Smooth muscle cell (in vitro differentiated cells): Measurements from ENCODE around the gene SLC2A9. TPM values are rescaled to one million over a fixed set of nuclear protein-coding genes. Genes with fewer than 3 reads are reported as not detected.

Experiments
- DNase-seq: peaks from one replicate; lab custom pipeline; 2025; ENCODE audit not compliant: unreplicated experiment; lab: John Stamatoyannopoulos, UW
- H2AFZ ChIP-seq: fragments of 200-600 bp; sonication (generic); 2 replicates; pipeline ENCODE4 v1.6.0; 2016; ENCODE audit warnings: antibody characterized with exemption, low read depth, mild to moderate bottlenecking
- H3F3A ChIP-seq: fragments of 200-600 bp; sonication (generic); 2 replicates; pipeline ENCODE4 v1.6.0; 2017; ENCODE audit warnings: antibody characterized with exemption, low read depth
- H3K27ac ChIP-seq: fragments of 200-600 bp; sonication (generic); 2 replicates; pipeline ENCODE4 v1.5.1; 2016; ENCODE audit warnings: low read depth, mild to moderate bottlenecking
- H3K27me3 ChIP-seq: fragments of 200-600 bp; sonication (generic); 2 replicates; pipeline ENCODE4 v1.6.1; 2016; ENCODE audit warnings: low read depth, mild to moderate bottlenecking
- H3K36me3 ChIP-seq: fragments of 200-600 bp; sonication (generic); 2 replicates; pipeline ENCODE4 v1.5.1; 2016; ENCODE audit warnings: low read depth
- H3K4me1 ChIP-seq: fragments of 200-600 bp; sonication (generic); 2 replicates; pipeline ENCODE4 v1.5.1; 2016; ENCODE audit warnings: low read depth
- H3K4me2 ChIP-seq: fragments of 200-600 bp; sonication (generic); 2 replicates; pipeline ENCODE4 v1.6.0; 2016; ENCODE audit warnings: mild to moderate bottlenecking
- H3K4me3 ChIP-seq: fragments of 200-600 bp; sonication (generic); 2 replicates; pipeline ENCODE4 v1.5.1; 2016; ENCODE audit warnings: mild to moderate bottlenecking
- H3K79me2 ChIP-seq: fragments of 200-600 bp; sonication (generic); 2 replicates; pipeline ENCODE4 v1.6.0; 2016; ENCODE audit warnings: low read depth, mild to moderate bottlenecking
- H3K9ac ChIP-seq: fragments of 200-600 bp; sonication (generic); 2 replicates; pipeline ENCODE4 v1.6.0; 2016; ENCODE audit warnings: low read depth
- H3K9me3 ChIP-seq: fragments of 200-600 bp; sonication (generic); replicated peaks from 2 replicates; pipeline ENCODE4 v1.5.1; 2016; ENCODE audit warnings: low read depth
- H4K20me1 ChIP-seq: fragments of 200-600 bp; sonication (generic); 2 replicates; pipeline ENCODE4 v1.6.0; 2016; ENCODE audit warnings: low read depth
- WGBS: methylation state at CpG from one replicate; pipeline ENCODE4 v1.1.7; 2016; ENCODE audit warnings: low lambda C conversion rate; 5-methylcytosine and 5-hydroxymethylcytosine counted together
- polyA plus RNA-seq: library from polyadenylated mRNA; unstranded; fragments of >200 nt; fragmentation: Nextera tagmentation; extraction: Ambion mirVana; gene quantifications from 2 replicates; pipeline ENCODE4 v1.2.1, GENCODE V29; 2016
- total RNA-seq: library from RNA; depleted of rRNA; stranded (reverse); fragments of >200 nt; gene quantifications from 2 replicates; pipeline ENCODE4 v1.2.3, GENCODE V29; 2014
- TF ChIP-seq, protein P1 (sequence below): fragments of 200-600 bp; sonication (generic); IDR thresholded peaks from 2 replicates; pipeline ENCODE4 v1.5.1; 2017; ENCODE audit warnings: borderline replicate concordance, mild to moderate bottlenecking, antibody characterized with exemption; ENCODE audit not compliant: insufficient read depth, poor library complexity, severe bottlenecking

The SLC2A9 gene
- total and polyA plus RNA-seq, 2 experiments from 2014 or later = 1.3 to 2.2 TPM

DNA sequence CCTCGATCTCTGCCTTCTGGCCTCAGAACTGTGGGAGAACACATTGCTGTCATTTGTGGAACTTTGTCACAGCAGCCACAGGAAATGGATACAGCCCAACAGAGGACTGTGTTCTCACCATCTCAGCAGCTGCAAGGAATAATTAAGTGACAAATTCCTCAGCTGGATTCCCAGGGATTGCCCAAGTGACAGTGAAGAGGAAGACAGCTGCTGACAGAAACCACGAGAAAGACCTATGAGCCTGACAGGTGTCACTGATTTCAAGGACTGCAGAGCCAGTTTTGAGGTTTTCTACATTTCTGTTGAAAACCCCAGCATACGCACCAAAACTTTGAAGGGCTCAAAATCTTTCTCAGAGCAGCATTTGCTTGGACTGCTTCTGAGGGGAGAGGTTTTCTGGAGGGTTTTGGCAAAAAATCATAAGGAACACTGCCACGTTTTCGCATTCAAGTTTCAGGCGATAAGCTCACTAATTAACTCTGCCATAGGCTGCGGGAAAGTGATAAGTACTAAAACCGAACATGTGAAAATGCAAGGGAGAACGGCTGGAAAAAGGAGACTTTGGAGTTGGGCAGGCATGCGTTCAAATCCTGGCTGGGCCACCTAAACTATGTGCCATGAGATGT is 151.0 kb downstream of the SLC2A9 start:
- Histone ChIP-seq H3K9ac (no peak overlapping the region), H3K27ac (no peak overlapping the region), H3K4me3 (no peak overlapping the region), H3K4me2 (no peak overlapping the region), H3K36me3 (no peaks in the 10 kb centered on the region), H4K20me1 (no peaks in the 10 kb centered on the region), H3K27me3 (peaks cover 8% of the 10 kb centered on the region), H3F3A (no peaks in the 10 kb centered on the region), H2AFZ (no peak overlapping the region), H3K79me2 (no peaks in the 10 kb centered on the region), H3K9me3 (no peaks in the 10 kb centered on the region), H3K4me1 (no peaks in the 10 kb centered on the region)
- WGBS = 83% methylated on average over 10 of the region's 10 CpGs
- TF ChIP-seq, protein P1, sequence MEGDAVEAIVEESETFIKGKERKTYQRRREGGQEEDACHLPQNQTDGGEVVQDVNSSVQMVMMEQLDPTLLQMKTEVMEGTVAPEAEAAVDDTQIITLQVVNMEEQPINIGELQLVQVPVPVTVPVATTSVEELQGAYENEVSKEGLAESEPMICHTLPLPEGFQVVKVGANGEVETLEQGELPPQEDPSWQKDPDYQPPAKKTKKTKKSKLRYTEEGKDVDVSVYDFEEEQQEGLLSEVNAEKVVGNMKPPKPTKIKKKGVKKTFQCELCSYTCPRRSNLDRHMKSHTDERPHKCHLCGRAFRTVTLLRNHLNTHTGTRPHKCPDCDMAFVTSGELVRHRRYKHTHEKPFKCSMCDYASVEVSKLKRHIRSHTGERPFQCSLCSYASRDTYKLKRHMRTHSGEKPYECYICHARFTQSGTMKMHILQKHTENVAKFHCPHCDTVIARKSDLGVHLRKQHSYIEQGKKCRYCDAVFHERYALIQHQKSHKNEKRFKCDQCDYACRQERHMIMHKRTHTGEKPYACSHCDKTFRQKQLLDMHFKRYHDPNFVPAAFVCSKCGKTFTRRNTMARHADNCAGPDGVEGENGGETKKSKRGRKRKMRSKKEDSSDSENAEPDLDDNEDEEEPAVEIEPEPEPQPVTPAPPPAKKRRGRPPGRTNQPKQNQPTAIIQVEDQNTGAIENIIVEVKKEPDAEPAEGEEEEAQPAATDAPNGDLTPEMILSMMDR = no peak
- DNase-seq = no peak

DNA sequence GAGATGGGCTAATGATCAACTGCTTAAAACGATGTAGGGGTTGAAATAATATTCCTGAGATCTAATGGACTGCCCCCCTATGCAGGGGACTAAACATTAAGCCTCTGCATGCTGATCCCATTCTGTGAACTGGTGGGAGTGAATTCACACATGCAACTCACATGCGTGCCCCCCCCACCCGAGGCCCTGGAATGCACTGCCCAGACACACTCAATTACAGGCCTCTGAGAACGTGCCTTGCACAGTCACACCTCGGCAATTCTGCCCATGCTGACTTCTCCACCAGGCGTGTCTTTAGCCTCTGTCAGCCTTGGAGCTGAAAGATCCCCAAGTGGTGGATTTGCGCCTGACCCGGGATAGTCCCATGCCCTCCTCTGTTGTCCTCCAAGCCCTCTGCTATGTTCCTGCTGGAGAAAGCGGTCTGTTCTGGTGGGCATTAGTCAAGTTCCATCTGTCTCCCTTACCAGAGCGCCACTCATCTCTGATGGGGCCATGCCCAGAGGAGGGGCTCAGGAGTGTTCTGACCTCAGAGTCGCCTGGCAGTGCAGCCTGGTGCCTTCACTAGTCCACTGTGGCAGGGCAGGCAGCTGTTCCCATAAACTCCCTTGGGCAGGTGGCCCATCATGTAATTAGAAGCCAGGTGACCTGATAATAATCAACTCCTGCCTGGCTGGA is 153.4 kb downstream of the SLC2A9 start:
- no peaks in the 10 kb centered on the region for H4K20me1 ChIP-seq
- no peak overlapping the region for H3K9ac ChIP-seq
- TF ChIP-seq, protein P1 = no peak
- H3K4me1 ChIP-seq = no peaks in the 10 kb centered on the region
- no peaks in the 10 kb centered on the region for H3K36me3 ChIP-seq
- no peak overlapping the region for H2AFZ ChIP-seq
- no peaks in the 10 kb centered on the region for H3K79me2 ChIP-seq
- no peak overlapping the region for H3K4me3 ChIP-seq
- H3K27ac ChIP-seq = no peak overlapping the region
- H3F3A ChIP-seq = no peaks in the 10 kb centered on the region
- H3K4me2 ChIP-seq = no peak overlapping the region
- H3K9me3 ChIP-seq = no peaks in the 10 kb centered on the region
- DNase-seq = no peak
- WGBS = 88% methylated on average over 11 of the region's 11 CpGs
- peaks cover 13% of the 10 kb centered on the region for H3K27me3 ChIP-seq

DNA sequence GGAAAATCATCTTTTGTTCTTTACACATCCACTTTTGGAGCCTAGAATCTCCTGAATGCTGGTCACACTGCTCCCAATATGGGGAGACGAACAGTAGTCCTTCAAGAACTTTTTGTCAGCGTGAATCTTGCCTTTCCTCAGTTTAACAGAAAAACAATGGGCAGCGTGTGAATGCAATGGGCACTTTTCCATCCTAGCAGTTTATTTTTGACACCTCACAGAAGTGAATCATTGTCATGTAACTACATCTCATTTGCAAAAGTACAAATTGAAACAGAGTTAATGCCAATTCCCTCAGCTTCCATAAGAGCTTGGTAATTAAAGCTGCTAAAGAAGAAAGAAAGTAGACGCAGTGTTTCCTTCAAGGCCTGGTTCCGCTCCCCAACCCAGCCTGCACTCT is 154.4 kb downstream of the SLC2A9 start:
- no peak overlapping the region for H3K4me2 ChIP-seq
- no peaks in the 10 kb centered on the region for H3K79me2 ChIP-seq
- H2AFZ ChIP-seq = no peak overlapping the region
- 88% methylated on average over 5 of the region's 5 CpGs for WGBS
- TF ChIP-seq, protein P1 = no peak
- no peak for DNase-seq
- H3F3A ChIP-seq = no peaks in the 10 kb centered on the region
- H4K20me1 ChIP-seq = no peaks in the 10 kb centered on the region
- no peaks in the 10 kb centered on the region for H3K9me3 ChIP-seq
- H3K27me3 ChIP-seq = peaks cover 9% of the 10 kb centered on the region
- no peaks in the 10 kb centered on the region for H3K36me3 ChIP-seq
- no peak overlapping the region for H3K9ac ChIP-seq
- H3K4me1 ChIP-seq = no peaks in the 10 kb centered on the region
- no peak overlapping the region for H3K27ac ChIP-seq
- no peak overlapping the region for H3K4me3 ChIP-seq

DNA sequence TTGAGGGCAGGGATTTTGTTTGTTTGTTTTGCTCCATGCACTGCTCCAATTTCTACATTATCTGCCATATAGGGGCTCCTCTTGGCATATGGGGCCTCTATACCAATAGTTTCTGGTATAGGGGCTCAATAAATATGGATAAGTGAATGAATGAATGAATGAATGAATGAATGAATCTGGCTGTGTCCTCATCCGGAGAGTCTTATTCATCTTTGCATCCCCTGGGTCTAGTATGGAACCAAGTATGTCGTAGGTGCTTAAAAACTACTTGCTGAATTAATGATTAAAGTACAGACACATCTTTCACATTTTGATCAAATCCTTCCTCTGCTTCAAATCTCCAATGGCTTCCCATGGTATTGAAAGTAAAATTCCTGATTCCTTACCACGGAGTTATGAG is 159.7 kb downstream of the SLC2A9 start:
- Histone ChIP-seq H3K27ac (no peak overlapping the region), H4K20me1 (no peaks in the 10 kb centered on the region), H3K9ac (no peak overlapping the region), H3K4me3 (no peak overlapping the region), H3K79me2 (no peaks in the 10 kb centered on the region), H3F3A (no peaks in the 10 kb centered on the region), H2AFZ (no peak overlapping the region), H3K9me3 (no peaks in the 10 kb centered on the region), H3K4me1 (no peaks in the 10 kb centered on the region), H3K36me3 (no peaks in the 10 kb centered on the region), H3K4me2 (no peak overlapping the region), H3K27me3 (peaks cover 9% of the 10 kb centered on the region)
- TF ChIP-seq, protein P1 = no peak
- no peak for DNase-seq
- WGBS = 90% methylated on average over 3 of the region's 3 CpGs
